HEK293 (cell line): ENCODE data around the gene ZP3.
"Not testable (repeated sequence)": the region's sequence is repeated elsewhere in the genome, so short reads cannot be mapped to it uniquely, and the experiment has no call there.

Experiments used
- GLI4 ChIP-seq: fragments of 450-650 bp; formaldehyde crosslinking; IDR thresholded peaks from 2 replicates; pipeline ENCODE4 v1.5.1; 2016; ENCODE audit warnings: missing biosample characterization, missing genetic modification characterization
- MEIS1 ChIP-seq: sonication (generic); formaldehyde crosslinking; IDR thresholded peaks from 2 replicates; pipeline ENCODE4 v1.8.1; 2022; ENCODE audit warnings: missing genetic modification reagents, mild to moderate bottlenecking, borderline replicate concordance
- OVOL3 ChIP-seq: fragments of 450-650 bp; formaldehyde crosslinking; IDR thresholded peaks from 2 replicates; pipeline ENCODE4 v1.5.1; 2016; ENCODE audit warnings: missing biosample characterization, missing genetic modification characterization
- RBAK ChIP-seq: fragments of 450-650 bp; formaldehyde crosslinking; IDR thresholded peaks from 2 replicates; pipeline ENCODE4 v1.5.1; 2016; ENCODE audit warnings: missing biosample characterization, missing genetic modification characterization
- ZEB2 ChIP-seq: fragments of 450-650 bp; formaldehyde crosslinking; IDR thresholded peaks from 2 replicates; pipeline ENCODE4 v1.5.1; 2016; ENCODE audit warnings: missing biosample characterization, missing genetic modification characterization
- ZNF121 ChIP-seq: fragments of 450-650 bp; formaldehyde crosslinking; IDR thresholded peaks from 2 replicates; pipeline ENCODE4 v1.5.1; 2016; ENCODE audit warnings: missing biosample characterization, missing genetic modification characterization
- ZNF214 ChIP-seq: fragments of 450-650 bp; formaldehyde crosslinking; IDR thresholded peaks from 2 replicates; pipeline ENCODE4 v1.5.1; 2017; ENCODE audit warnings: missing biosample characterization, mild to moderate bottlenecking, missing genetic modification characterization, borderline replicate concordance
- TF ChIP-seq, protein P1 (sequence below): fragments of 450-650 bp; formaldehyde crosslinking; IDR thresholded peaks from 2 replicates; pipeline ENCODE4 v1.5.1; 2017; ENCODE audit warnings: missing biosample characterization, missing genetic modification characterization
- TF ChIP-seq, protein P2 (sequence below): fragments of 450-650 bp; formaldehyde crosslinking; IDR thresholded peaks from 2 replicates; pipeline ENCODE4 v1.5.1; 2016; ENCODE audit warnings: missing biosample characterization, missing genetic modification characterization
- TF ChIP-seq, protein P3 (sequence below): fragments of 450-650 bp; formaldehyde crosslinking; IDR thresholded peaks from 2 replicates; pipeline ENCODE4 v1.5.1; 2016; ENCODE audit warnings: missing biosample characterization, missing genetic modification characterization

DNA sequence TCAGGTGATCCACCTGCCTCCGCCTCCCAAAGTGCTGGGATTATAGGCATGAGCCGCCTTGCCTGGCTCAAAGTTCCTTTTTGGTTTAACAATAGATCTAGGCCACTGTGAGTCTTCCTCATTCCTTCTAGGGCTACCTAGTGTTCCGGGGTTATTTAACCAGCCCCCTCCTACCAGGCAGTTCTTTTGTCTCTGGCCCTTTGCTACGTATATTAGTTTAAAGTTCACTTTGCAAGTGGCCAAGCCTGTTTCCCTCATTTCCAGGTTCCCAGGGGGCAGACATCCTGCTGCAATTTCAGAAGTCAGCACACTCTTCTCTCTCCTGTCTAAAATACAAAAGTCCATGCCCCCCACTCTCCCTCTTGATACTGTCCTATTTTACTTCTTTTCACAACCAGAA, 33.8 kb downstream of the ZP3 start:
- TF ChIP-seq, protein P1, sequence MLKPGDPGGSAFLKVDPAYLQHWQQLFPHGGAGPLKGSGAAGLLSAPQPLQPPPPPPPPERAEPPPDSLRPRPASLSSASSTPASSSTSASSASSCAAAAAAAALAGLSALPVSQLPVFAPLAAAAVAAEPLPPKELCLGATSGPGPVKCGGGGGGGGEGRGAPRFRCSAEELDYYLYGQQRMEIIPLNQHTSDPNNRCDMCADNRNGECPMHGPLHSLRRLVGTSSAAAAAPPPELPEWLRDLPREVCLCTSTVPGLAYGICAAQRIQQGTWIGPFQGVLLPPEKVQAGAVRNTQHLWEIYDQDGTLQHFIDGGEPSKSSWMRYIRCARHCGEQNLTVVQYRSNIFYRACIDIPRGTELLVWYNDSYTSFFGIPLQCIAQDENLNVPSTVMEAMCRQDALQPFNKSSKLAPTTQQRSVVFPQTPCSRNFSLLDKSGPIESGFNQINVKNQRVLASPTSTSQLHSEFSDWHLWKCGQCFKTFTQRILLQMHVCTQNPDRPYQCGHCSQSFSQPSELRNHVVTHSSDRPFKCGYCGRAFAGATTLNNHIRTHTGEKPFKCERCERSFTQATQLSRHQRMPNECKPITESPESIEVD (tag by site-specific recombination), result not testable (repeated sequence)
- TF ChIP-seq GLI4; ZNF214 (tag by site-specific recombination); ZEB2 (tag by site-specific recombination); MEIS1 (CRISPR knock-in tag); OVOL3 (tag by site-specific recombination); RBAK (tag by site-specific recombination); ZNF121 (tag by site-specific recombination): not testable (repeated sequence)
- TF ChIP-seq, protein P2, sequence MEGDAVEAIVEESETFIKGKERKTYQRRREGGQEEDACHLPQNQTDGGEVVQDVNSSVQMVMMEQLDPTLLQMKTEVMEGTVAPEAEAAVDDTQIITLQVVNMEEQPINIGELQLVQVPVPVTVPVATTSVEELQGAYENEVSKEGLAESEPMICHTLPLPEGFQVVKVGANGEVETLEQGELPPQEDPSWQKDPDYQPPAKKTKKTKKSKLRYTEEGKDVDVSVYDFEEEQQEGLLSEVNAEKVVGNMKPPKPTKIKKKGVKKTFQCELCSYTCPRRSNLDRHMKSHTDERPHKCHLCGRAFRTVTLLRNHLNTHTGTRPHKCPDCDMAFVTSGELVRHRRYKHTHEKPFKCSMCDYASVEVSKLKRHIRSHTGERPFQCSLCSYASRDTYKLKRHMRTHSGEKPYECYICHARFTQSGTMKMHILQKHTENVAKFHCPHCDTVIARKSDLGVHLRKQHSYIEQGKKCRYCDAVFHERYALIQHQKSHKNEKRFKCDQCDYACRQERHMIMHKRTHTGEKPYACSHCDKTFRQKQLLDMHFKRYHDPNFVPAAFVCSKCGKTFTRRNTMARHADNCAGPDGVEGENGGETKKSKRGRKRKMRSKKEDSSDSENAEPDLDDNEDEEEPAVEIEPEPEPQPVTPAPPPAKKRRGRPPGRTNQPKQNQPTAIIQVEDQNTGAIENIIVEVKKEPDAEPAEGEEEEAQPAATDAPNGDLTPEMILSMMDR (tag by site-specific recombination), result not testable (repeated sequence)
- TF ChIP-seq, protein P3, sequence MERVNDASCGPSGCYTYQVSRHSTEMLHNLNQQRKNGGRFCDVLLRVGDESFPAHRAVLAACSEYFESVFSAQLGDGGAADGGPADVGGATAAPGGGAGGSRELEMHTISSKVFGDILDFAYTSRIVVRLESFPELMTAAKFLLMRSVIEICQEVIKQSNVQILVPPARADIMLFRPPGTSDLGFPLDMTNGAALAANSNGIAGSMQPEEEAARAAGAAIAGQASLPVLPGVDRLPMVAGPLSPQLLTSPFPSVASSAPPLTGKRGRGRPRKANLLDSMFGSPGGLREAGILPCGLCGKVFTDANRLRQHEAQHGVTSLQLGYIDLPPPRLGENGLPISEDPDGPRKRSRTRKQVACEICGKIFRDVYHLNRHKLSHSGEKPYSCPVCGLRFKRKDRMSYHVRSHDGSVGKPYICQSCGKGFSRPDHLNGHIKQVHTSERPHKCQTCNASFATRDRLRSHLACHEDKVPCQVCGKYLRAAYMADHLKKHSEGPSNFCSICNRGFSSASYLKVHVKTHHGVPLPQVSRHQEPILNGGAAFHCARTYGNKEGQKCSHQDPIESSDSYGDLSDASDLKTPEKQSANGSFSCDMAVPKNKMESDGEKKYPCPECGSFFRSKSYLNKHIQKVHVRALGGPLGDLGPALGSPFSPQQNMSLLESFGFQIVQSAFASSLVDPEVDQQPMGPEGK (tag by site-specific recombination), result not testable (repeated sequence)
